GM19452 (cell line): ENCODE results near the gene UBALD1.
A peak's percentile ranks its signal among the peaks of the same experiment; 100 is the strongest.

Source experiments
- ATAC-seq: cut with Tn5 transposase; IDR thresholded peaks from one replicate; pipeline ENCODE4 v1.9.1; 2021; ENCODE audit not compliant: unreplicated experiment

UBALD1 gene

GRCh38 chr16:4616047-4616811 is 1.5 kb upstream of the UBALD1 start:
- ATAC-seq: peak; percentile 69

- ATAC-seq: no peak
Observed at GRCh38 chr16:4615384-4616046, 827 bp upstream of the UBALD1 start.

- no peak for ATAC-seq
Observed at GRCh38 chr16:4613636-4614570, 785 bp downstream of the UBALD1 start.

GRCh38 chr16:4612977-4613635 is 1.6 kb downstream of the UBALD1 start:
- ATAC-seq: no peak

GRCh38 chr16:4612474-4612931 is 2.2 kb downstream of the UBALD1 start:
- ATAC-seq: no peak

- no peak for ATAC-seq
Observed at GRCh38 chr16:4611337-4612021, 3.2 kb downstream of the UBALD1 start.

GRCh38 chr16:4610011-4611005 is 4.4 kb downstream of the UBALD1 start:
- ATAC-seq: no peak

- ATAC-seq: no peak
Observed at GRCh38 chr16:4609200-4610010, 5.3 kb downstream of the UBALD1 start.

GRCh38 chr16:4608704-4608980 is 6.0 kb downstream of the UBALD1 start:
- ATAC-seq: no peak

GRCh38 chr16:4607841-4608703 is 6.6 kb downstream of the UBALD1 start:
- ATAC-seq: no peak

- no peak for ATAC-seq
Observed at GRCh38 chr16:4606354-4606753, 8.3 kb downstream of the UBALD1 start.

GRCh38 chr16:4604401-4604800 is 10.3 kb downstream of the UBALD1 start:
- no peak for ATAC-seq

- ATAC-seq: no peak
Observed at GRCh38 chr16:4603624-4604170, 11.0 kb downstream of the UBALD1 start.

GRCh38 chr16:4602331-4602730 is 12.4 kb downstream of the UBALD1 start:
- no peak for ATAC-seq

- no peak for ATAC-seq
Observed at GRCh38 chr16:4601864-4602186, 12.9 kb downstream of the UBALD1 start.

- ATAC-seq: no peak
Observed at GRCh38 chr16:4601036-4601863, 13.4 kb downstream of the UBALD1 start.

- ATAC-seq: no peak
Observed at GRCh38 chr16:4599545-4599944, 15.1 kb downstream of the UBALD1 start.
